GM12874 (cell line): ENCODE data around the gene ATXN2L.
A peak's percentile ranks its signal among the peaks of the same experiment; 100 is the strongest.

ENCODE experiments used
- CTCF ChIP-seq: IDR thresholded peaks from 2 replicates; pipeline ENCODE4 v1.5.1; 2011; ENCODE audit warnings: low read depth, mild to moderate bottlenecking, control low read depth, low read length, moderate library complexity; ENCODE audit not compliant: insufficient read depth

The ATXN2L gene

GRCh38 chr16:28865001-28865688 lies 42.3 kb downstream of the ATXN2L start:
- no peak for TF ChIP-seq CTCF

- no peak for TF ChIP-seq CTCF
Observed at GRCh38 chr16:28865722-28866453, 43.1 kb downstream of the ATXN2L start.

GRCh38 chr16:28866454-28866804 lies 43.6 kb downstream of the ATXN2L start:
- no peak for TF ChIP-seq CTCF

GRCh38 chr16:28867241-28867640 lies 44.4 kb downstream of the ATXN2L start:
- TF ChIP-seq CTCF: no peak

GRCh38 chr16:28869201-28869600 lies 46.4 kb downstream of the ATXN2L start:
- TF ChIP-seq CTCF: no peak

- no peak for TF ChIP-seq CTCF
Observed at GRCh38 chr16:28872952-28873351, 50.2 kb downstream of the ATXN2L start.

- TF ChIP-seq CTCF: peak; percentile 86
Observed at GRCh38 chr16:28873543-28874201, 50.9 kb downstream of the ATXN2L start.
